GM21825 (cell line): Measurements from ENCODE around the gene USP37.
A peak's percentile ranks its signal among the peaks of the same experiment; 100 is the strongest.

Source experiments
- ATAC-seq: cut with Tn5 transposase; IDR thresholded peaks from one replicate; pipeline ENCODE4 v1.9.1; 2021; ENCODE audit warnings: mild to moderate bottlenecking, moderate library complexity; ENCODE audit not compliant: unreplicated experiment

The USP37 gene, protein sequence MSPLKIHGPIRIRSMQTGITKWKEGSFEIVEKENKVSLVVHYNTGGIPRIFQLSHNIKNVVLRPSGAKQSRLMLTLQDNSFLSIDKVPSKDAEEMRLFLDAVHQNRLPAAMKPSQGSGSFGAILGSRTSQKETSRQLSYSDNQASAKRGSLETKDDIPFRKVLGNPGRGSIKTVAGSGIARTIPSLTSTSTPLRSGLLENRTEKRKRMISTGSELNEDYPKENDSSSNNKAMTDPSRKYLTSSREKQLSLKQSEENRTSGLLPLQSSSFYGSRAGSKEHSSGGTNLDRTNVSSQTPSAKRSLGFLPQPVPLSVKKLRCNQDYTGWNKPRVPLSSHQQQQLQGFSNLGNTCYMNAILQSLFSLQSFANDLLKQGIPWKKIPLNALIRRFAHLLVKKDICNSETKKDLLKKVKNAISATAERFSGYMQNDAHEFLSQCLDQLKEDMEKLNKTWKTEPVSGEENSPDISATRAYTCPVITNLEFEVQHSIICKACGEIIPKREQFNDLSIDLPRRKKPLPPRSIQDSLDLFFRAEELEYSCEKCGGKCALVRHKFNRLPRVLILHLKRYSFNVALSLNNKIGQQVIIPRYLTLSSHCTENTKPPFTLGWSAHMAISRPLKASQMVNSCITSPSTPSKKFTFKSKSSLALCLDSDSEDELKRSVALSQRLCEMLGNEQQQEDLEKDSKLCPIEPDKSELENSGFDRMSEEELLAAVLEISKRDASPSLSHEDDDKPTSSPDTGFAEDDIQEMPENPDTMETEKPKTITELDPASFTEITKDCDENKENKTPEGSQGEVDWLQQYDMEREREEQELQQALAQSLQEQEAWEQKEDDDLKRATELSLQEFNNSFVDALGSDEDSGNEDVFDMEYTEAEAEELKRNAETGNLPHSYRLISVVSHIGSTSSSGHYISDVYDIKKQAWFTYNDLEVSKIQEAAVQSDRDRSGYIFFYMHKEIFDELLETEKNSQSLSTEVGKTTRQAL

DNA sequence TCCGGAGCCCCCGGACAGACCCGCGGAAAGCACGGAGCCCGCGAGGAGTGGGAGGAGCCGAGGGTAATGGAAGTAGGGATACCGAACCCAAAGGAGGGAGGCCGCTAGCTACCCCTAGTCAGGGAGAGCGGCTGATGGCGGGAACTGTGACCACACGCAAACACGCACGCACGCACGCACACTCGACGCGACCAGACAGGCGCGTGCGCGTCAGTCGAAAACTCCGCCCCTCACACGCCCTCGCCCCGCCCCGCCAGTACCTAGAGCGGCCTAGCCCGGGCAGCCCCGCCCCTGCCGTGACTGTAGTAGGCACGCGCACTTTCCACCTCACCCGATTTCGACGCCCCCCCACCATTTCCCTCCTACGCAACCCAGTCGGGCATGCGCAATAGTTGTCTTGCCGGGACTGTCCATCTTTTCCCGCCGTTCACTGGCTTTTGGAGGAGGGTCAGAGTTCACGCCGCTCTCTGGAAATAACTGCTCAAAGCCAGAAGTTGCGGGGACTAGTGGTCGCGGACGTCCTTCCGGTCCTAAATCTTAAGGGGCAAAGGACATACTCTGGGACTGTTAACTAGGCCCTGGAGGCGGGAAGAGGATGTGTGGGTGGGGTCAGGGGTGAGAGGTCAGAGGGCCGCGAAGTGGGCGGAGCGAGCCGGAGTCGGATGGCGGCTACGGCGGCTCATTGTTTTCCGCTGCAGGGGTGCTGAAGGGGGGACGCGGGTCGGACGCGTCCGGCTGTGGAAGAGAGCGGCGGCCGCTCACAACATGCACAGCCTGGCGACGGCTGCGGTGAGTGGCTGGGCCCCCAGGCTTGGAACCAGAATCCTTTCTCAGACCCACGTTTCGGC, at the start of gene USP37, which contains the start of gene CNOT9:
Gene USP37, minus strand, starts transcription at position 162 of the 848 bp plus-strand sequence. CDS start 9,698 bp downstream, outside the sequence.
Gene CNOT9, plus strand, starts transcription at position 650 of the 848 bp plus-strand sequence. Its CDS starts 116 bp downstream, at position 766.
- peak; percentile 81 for ATAC-seq

DNA sequence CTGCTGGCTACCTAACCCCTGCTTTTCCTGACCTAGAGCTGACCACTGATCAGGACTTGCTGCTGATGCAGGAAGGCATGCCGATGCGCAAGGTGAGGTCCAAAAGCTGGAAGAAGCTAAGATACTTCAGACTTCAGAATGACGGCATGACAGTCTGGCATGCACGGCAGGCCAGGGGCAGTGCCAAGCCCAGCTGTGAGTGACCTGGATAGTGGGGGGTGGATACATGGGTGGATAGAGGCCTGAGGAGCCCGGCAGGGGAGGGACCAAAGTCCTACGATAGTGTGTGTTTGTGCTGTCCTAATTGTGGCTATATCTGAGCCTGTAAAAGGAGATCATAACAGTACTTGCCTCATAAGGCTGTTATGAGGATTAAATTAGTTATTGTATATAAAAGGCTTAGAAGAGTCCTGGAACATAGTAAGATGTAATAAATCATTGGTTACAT, 47.7 kb upstream of the USP37 start:
- ATAC-seq: no peak

DNA sequence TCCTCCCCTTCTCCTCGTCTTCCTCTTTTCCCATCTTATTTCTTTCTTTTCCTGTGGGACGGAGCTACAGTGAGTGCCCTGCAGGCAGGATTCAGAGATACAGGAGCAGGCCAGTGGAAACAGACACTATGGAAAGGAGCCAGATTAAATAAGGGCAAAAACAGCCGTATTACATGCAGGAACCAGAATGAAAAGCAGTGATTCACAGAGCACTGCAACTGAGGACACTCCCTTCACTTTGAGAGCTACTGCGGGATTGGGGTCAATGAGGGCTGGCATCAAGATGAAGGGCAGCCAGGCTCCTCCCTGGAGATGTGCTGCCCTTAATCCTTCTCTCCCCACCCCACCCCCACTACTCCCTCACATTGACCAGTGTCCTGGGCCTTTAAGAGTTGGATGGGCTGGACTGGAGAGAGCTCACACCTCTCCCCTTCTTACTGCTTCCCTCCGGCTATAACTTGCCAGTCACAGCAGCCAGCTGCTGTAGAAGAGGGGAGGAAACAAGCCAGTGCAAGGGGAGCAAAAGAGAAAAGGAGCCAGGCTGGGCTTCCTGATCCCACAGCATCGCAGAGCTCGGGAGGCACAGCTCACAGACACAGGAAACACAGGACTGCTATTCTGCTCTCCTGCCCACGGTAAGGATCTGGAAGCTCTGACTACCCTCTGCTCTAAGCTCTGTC, 39.4 kb upstream of the USP37 start, which contains the start of gene PLCD4:
Gene PLCD4, plus strand, starts transcription at position 464 of the 680 bp plus-strand sequence. CDS start 7,841 bp downstream, outside the sequence.
- ATAC-seq: no peak

DNA sequence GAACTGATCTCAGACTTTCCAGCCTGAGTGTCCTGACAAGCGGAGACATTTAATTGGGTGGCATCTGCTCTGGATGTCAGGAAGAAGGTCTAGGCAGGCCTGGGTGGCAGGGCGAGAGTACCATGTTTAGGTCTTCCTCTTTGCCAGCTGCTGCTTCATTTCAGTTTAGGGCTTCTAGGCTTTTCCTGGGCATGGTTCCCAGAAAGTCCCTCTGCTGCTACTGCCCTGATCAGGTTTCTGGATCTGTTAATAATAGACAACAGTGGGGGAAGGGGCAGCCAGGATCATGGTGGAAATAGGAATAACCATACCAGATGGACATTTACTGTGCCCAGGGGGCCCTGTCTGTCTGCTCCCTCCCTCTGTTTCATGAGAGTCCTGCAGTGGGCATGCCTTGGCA, 37.3 kb upstream of the USP37 start:
- ATAC-seq: no peak

DNA sequence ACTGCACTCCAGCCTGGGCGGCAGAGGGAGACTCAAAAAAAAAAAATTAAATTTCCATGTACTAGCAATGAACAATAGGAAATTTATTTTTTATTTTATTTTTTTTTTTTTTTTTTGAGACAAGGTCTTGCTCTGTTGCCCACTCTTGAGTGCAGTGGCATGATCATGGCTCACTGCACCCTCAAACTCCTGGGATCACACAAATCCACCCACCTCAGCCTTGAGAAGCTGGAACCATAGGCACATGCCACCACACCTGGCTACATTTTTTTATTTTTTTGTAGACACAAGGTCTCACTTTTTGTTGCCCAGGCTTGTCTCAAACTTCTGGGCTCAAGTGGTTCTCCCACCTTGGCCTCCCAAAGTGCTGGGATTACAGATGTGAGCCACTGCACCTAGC, 17.4 kb upstream of the USP37 start:
- no peak for ATAC-seq

DNA sequence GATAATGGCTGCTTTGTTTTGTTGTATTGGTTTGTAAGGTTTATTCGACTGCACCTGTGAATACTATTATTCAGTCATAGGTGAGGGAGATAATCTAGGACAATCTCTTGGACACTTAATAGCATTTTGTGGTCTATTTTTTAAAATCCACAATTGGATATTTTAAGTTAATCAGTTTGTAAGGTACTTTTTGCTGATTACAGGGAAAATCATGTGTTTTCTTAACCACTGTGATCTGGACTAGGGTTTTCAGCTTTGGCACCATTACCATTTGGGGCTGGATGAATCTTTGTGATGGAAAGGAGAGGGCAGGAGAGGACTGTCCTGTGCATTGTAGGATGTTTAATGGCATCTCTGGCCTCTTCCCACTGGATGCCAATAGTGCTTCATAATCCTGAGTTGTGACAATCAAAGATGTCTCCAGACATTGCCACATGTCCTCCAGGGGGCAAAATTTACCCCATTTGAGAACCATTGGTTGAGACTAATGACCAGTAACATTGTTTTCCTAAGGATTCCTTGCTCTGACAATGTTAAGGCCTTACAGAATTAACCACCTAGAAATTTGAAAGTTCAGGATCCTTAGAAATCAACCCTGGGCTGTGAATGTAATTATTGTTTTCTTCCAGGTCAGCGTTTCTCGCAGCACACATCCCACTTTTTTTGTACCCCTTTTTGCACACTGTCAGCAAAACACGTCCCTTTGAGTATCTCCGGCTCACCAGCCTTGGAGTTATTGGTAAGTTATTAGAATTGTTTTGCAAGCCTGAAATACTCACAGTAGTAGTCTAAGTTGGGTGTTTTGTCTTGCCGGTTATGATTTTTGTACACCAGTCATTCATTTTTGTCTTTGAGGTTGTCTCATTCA, 16.1 kb upstream of the USP37 start:
- no peak for ATAC-seq

DNA sequence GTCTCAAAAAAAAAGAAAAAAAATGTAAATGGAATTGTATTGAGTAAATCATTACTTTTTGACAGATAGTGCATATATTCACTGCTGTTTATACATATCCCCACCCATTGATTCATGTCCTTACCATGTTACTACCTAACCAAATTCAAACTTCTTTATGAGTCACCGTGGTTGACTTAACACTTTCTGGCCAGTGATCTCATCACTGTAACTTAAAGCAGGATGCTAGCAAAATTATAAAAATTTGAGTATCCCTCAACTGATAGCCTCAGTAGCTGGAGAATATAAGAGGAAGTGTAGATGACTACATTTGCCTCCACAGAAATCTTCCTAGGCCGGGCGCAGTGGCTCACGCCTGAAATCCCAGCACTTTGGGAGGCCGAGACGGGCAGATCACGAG, 13.9 kb upstream of the USP37 start:
- no peak for ATAC-seq

DNA sequence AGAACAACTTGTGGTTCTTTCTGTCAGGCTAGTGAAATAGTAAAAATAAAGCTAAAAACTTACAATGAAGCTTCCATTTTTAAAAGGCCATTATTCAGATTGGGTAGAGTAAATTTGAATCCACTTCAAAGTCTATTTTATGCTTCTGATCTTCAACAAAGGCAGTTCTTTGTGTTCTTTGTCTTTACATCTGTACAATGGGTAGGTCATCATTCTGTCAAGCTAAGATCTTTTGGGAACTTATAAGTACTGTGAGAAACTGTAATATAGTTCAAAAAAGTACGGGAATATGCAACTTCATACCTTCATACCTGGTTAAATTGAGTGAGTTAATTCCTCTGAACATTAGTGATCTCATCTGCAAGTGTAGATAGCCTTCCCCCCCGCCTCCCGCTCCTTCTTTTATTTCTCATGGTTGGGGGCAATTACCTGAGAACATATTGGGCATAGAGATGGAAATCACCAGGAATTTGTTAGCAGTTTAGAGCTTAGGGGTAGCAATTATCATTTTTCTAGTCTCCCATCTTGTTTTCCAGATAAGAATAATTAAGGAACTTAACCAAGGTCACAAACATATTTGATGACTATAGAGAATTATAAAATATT, 10.2 kb upstream of the USP37 start:
- ATAC-seq: no peak

DNA sequence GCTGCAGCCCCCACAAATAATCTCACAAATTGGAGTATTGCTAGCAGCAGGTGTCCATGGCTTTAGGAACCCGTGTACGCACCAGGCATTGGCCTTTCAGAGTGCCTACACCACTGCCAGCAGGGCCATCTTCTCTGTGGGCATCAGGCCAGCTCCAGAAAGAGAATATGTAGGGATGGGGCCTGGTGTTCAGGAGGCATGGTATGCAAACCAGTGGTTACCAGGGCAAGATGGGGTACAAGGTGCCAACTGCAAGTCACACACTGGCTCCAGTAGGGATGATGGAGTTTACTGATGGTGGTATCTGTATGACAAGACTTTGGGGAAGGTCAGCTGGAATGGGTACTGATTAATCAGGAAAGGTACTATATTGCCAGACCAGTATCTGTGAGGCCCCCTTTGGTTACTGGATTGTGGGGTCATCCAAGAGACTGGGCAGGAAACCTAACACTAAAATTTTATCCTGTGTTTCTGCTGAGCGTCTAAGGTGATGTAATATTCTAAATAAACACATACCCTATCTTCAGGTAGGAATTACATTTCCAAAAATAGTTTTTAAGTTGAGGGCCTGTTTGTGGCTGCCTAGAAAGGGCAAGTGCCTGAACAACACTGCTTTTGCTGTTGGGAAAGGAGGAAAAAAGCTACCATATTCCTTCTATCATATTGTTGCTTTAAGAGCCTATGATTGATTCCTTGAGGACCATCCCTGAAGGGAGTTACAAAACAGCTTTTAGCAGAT, 9.5 kb upstream of the USP37 start:
- no peak for ATAC-seq

DNA sequence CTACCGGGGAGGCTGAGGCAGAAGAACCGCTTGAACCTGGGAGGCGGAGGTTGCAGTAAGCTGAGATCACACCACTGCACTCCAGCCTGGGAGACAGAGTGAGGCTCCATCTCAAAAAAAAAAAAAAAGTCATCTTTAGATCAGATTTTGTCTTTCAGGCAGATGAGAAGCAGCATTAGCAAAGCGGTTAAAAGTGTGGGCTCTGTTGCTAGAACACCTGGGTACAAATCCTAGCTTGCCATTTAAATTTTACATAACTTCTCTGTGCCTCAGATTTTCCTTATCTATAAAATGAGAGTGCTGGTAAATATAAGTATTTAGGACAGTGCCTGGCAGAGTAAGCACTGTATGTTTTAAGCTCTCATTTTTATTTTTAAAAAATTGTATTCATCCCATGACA, 8.7 kb upstream of the USP37 start:
- no peak for ATAC-seq

DNA sequence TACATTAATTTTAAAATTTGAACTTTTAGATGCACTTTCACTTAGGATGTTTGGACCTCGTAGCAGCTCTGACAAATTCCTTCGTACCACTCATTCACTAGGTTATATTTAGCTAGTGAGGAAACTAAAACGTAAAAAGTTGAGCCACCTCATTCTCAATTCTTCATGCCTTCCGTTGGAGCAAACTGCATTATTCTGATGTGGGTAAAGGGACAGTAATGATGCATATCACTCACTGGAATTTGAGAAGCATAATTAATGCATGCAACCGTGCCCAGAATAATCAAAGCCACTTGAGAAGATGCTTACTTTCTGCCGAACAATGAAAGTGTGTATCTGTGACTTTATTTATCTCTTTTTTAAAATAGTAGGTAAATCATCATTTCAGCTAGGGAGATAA, 2.7 kb upstream of the USP37 start:
- ATAC-seq: no peak

DNA sequence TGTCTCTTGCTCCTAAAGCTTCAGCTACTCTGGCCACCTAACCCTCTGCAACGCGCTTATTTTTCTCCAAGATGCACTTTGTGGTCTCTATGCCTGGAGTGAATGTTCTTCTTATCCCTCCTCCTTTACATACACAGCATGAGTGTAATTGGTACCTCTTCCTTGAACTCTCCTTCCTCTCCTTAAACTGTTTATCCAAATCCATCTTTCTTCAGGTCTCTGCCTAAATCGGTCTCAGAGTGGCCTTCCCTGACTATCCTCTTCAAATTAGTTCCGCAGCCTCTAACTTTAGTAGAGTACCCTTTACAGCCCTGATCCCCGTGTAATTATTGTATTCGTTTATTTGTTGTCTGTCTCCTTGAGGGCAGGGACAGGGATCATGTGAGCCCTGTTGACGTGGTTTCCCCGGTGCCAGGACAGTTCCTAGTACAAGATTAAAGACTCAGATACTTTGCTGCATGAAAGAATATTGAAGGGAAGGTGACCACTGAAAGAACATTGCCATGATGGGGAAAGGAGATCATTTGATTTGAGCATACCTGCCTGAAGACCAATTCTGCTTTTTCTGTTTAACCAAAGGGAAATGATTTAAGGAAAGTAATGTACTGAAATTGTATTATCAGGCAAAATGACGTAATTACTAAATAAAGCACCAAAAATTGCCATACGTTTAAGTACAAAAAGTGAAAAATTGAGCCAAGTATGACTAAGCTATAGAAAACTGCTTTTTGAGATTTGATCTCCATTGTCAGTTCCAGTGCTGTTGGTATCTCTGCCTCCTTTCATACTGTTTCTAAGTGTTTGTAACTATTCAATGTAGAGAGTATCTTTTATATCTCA, 1.7 kb upstream of the USP37 start:
- no peak for ATAC-seq

DNA sequence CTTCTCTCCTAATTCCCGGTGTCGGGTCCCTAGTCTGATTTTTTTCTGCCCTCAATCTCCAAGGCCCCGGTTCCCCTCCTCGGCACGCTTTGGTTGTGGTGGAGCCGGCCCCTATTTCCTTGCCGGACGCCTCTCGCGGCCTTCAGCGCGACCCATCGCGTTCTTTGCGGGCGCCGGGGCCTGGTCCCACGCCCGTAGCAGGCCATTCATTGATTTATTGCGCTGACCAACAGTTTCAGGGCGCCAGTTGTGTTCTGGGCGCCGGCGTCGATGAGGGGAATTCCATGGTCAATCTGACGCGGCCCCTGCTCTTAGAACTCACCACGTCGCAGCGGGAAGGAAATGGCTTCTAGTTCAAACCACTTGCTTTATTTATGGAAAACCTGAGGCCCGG, 884 bp upstream of the USP37 start:
- peak; percentile 24 for ATAC-seq

DNA sequence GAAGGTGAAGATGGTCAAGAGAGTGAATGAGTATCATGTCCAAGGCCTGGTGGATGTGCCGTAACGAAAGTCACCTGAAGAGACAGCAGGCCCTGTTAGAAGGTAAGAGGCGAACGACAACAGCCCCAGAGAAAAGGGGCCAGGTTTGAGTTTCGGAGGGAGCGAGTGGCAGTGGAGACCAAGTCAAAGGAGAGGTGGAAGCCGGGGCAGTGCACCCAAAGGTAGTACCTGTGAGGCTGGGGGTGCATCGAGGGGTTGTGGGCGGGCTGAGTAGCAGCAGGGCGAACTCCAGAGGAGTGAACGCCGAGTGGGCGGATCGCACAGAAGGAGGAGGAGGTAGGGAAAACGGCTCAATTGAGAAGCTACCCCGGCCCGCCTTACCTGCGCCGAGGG, 358 bp downstream of the USP37 start:
- peak; percentile 31 for ATAC-seq

DNA sequence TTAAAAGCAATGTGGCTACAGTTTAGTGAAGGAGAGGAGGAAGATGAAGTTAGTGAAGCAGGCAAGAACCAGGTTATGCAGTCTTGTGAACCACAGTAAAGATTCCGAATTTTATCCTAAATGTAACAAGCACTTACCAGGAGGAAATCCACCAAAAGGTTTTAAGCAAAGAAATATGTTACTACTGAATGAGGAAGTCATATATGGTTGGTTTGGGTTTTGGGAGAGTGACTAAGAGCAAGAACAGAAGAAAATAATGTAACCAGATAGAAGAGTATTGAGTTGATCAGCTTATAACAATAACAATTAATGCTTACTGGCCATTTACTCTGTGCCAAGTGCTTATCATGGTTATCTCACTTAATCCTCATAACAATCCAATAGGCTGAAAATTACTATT, 1.9 kb downstream of the USP37 start:
- no peak for ATAC-seq

DNA sequence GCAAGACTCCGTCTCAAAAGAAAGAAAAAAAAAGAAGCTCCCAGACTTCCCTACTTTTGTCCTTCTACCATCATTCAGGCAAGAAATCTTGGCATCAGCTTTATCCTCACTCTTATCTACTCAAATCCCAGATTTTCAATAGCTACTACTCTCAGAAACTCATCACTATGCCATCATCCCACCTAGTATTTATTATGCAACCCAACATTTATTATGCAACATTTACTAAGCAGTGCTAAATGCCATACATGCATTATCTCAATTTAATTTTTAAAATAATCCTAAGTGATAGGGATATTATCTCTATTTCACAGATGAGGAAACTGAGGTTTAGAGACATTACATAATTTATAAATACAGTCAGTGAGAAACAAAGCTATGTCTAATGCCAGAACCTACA, 4.1 kb downstream of the USP37 start:
- no peak for ATAC-seq

DNA sequence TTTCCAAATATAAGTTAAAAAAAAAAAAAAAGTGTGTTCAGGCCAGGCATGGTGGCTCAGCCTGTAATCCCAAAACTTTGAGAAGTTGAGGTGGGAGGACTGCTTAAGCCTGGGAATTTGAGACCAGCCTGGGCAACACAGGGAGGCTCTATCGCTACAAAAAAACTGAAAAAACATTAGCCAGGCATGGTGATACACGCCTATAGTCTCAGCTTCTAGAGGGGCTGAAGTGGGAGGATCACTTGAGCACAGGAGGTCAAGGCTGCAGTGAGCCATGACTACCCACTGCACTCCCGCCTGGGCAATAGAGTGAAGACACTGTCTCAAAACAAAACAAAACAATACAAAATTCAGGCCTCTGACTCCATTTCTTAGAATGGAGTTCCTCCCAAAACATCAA, 9.2 kb downstream of the USP37 start:
- ATAC-seq: no peak
